GM18519 (cell line): ENCODE measurements around the gene CASZ1.

Experiments used
- ATAC-seq: cut with Tn5 transposase; IDR thresholded peaks from one replicate; pipeline ENCODE4 v1.9.1; 2021; ENCODE audit warnings: mild to moderate bottlenecking, moderate library complexity; ENCODE audit not compliant: unreplicated experiment, low FRiP score

Gene CASZ1

GRCh38 chr1:10800778-10801177, 4.3 kb upstream of the CASZ1 start:
- ATAC-seq = no peak

- ATAC-seq = no peak
Observed at GRCh38 chr1:10799726-10800125, 3.3 kb upstream of the CASZ1 start.

GRCh38 chr1:10795276-10796021, 997 bp downstream of the CASZ1 start:
- ATAC-seq = no peak

DNA sequence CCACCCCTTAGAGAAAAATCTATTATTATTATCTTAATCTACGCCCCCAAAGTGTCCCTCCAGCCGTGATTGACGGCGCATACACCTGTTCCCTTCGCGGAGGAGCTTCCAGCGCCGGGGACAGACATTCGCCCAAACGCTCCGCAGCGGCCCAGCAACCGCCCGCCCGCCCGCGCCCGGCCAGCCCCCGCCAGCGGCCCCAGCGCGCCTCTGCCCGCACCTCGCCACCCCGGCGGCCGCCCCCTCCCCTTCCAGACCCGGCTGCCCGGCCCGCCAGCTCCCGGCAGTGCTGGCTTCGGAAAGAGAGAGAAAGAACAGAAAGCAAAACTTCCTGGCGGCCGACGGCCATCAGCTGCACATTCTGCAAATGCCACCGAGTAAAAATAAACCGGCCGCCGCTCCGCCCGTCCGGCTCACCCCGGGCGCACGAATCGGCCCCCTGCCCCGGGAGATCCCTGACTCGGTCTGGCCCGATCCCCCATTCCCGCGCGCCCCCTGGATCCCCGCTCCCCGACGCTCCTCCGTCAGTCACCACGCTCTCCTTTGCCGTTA, 1.6 kb downstream of the CASZ1 start:
- ATAC-seq = no peak

GRCh38 chr1:10793129-10793651, 3.3 kb downstream of the CASZ1 start:
- no peak for ATAC-seq

DNA sequence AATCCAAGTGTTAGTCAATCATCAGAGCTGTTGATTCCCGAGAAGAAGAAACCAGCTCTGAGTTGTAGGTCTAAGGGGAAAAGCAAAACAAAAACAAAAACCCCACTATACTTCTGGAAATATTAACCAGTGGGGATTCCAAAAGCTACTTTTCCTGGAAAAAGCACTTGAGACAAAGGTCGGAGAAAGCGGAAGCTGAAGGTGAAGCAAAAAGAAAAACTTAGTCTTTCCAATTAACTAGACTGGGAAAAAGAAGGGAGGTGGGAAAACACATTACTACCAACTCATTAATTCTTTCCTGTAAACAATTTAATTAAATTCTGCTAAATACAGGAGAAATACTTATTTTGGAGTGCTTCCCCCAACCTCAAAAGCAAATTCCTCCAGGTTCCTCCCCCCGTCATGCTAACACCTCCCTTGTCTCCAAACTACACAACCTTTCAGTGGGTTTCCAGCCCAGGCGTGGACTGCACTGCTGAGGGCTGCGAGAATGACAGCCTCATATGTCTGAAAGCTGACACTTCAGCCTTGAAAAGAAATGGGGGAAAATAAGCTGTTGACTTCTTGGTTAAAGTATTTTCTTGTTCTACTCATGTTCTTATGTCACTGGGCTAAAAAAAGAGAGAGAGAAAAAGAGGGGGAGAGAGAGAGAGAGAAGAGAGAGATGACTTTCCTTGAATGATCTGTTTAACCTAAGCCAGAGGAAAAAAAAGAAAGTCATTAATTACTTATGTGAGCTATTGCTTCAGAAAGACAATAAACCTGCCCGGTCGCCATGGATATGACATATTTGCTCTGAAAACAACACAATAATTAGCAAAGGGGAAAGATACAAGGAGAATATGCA, 5.1 kb downstream of the CASZ1 start:
- ATAC-seq = no peak

DNA sequence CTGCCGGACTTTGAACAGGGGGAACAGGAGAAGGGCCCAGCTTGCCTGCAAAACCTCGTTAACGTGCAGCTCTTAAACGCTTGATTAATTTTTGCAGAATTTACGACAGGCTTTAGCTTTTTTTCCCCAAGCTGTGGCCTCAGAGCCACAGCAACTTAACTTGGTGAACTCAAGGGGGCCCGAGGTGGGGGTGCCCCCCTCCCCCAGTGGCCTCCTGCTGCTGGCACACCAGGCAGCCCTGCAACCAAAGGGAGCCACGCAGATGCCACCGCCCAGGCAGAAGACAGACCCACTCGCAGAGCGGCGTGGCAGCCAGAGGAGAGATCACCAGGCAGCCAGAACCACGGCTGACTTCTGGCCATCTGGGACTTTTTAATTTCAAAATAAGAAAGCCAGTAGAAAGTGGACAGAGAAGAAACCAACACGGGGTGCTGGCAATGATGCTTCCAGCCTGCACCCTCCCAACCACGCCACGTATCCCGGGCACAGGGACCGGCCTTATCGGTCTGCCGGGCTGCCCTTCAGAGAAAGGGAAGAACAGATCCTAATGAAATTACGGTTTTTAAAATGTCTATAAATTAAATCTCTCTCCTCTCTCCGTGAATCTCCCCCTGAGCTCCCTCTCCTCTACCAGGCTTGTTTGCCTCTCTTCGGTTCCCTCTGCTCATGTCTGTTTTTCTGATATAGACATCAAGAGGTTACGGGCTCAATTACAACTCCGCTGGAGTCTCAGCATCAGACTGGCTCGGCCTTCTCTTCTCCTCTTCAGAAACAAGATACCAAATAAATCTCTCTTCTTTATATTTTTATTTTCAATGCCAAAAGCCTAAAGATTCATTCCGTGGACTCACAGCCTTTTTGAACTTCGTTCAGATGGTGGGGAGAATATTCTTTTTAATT, 6.4 kb downstream of the CASZ1 start:
- ATAC-seq = no peak

DNA sequence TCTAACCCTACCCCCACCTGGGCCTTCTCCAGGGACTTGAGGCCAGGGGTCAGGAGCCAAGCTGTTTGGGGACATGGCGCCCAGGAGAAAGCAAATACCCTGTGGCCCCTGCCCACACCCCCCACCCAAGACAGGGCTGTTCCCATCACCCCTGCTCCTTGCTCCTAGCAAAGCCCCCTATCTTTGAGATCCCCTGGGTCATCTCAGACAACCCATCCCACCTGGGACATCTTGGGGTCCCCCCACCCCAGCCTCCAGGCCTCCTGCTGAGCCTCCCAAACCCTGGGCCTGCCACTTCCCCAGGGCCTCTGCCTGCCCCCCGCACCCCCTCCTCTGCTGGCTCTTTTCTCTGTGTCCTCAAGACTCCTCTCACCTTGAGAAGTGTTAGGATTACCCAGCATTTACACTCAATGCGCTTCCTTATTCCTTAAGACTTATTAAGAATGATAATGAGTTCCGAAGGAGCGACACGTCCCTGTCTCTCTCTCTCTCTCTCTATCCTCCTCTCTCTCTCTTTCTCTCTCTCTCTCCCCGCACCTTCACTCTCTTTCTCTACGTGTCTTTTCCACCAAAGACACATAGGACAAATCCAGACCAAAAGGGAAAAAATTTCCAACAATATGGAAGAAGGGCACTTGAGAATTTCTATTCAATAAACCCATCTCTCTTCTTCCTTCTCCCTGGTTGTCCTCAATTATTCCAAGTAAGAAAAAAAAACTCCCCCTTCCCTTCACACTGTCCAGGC, 7.2 kb downstream of the CASZ1 start:
- no peak for ATAC-seq

- no peak for ATAC-seq
Observed at GRCh38 chr1:10788592-10789006, 7.8 kb downstream of the CASZ1 start.

- ATAC-seq = no peak
Observed at GRCh38 chr1:10787286-10787685, 9.2 kb downstream of the CASZ1 start.

GRCh38 chr1:10785728-10786638, 10.5 kb downstream of the CASZ1 start:
- no peak for ATAC-seq

- ATAC-seq = no peak
Observed at GRCh38 chr1:10784998-10785727, 11.3 kb downstream of the CASZ1 start.

DNA sequence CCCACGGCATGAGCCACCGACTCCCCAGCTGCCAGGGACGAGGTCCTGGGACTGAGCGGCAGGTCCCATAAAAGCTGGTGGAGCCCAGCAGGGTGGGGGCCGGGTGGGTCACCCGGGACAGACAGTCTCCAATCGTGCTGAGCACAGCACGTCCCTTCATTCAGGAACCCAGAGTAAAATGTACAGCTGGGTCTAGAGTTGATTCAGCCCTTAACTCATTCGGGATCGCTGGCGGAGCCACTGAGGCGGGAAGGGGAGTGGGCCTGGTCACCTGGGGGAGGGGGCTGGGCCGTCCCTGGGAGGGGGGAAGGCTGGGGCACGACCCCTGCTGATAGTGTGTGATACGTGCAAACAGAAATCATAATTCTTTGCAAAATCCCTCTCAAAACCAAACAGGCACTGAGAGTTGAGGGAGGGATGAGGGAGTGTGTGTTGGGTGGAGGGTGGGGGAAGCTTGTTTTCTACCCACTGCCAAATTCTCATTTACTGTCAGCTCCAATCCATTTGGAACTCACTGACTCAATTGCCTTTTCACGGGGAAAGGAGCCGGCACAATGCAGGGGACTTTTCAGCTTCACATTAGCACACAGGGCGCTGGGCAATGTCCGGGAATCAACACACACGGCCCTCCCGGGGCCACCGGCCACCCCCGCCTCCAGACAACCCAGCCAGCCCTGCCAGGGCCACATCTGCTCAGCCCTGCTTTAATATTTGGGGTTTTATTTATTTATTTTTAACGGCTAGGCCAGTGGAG, 13.8 kb downstream of the CASZ1 start:
- no peak for ATAC-seq

DNA sequence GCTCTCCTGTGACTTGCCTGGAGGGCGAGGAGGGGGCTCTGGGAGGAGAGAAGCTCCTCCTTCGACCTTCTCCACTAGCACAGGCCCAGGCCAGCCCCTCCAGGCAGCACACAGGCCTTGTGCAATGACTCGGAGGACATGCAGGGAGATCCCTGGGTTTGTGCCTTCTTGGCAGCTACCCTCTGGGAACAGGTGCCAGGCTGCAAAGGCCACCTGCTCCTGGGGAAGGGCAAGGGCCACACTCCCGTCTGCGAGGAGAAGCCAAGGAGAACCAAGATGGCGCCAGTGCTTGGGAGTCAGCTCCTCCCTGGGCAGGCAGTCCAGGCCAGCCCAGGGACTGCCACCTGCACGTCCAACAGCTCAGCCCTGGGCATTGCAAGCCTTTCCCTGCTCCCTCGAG, 15.3 kb downstream of the CASZ1 start:
- ATAC-seq = no peak

- no peak for ATAC-seq
Observed at GRCh38 chr1:10779841-10780240, 16.6 kb downstream of the CASZ1 start.

DNA sequence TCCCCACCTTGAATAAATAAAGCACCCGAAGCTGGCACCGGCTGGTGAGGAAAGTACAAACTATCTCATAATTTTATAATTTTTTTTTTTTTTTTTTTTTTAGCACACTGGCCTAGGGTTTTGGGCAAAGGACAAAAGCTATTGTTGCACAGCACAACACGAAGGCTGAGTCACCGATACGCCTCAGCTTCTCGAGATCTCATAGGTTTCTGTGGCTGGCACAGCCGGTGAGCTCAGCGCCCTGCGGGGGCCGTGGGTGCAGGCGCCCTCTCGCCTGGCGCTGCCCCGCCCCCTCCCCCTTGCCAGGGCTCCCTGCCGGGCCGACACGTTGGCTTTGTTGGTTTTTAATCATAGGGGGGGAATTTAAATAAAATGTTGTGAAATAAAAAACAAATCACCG, 17.2 kb downstream of the CASZ1 start:
- ATAC-seq = no peak

DNA sequence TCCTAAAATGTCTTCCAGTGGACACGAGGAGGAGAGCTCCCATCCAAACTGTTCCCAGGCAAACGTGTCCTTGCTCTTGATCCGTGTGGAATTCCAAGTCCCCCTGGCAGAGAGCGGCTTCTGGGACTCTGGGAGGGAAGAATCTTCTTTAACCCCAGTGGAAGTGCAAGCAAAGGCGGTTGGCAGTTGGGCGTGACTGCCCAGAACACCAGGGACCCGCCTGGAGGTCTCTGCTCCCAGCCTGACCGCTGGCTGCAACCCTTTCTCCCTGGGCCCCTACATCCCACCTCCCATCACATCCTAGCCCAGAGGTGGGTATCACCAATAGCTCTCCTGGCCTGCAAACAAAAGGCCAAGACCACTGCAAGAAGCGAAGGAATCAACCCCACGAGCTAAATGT, 17.8 kb downstream of the CASZ1 start:
- no peak for ATAC-seq
